GM20431 (cell line): ENCODE measurements around the gene PTPRK.
"Not testable (repeated sequence)": the region's sequence is repeated elsewhere in the genome, so short reads cannot be mapped to it uniquely, and the experiment has no call there.

ENCODE experiments used
- in situ Hi-C: fragments of 300-500 bp; cut with MseI, MboI; formaldehyde crosslinking; loops from one replicate; pipeline ENCODE4 v1.15.0; 2020; ENCODE audit warnings: low sequenced_read_pairs; ENCODE audit not compliant: unreplicated experiment

The PTPRK gene

GRCh38 chr6:128007658-128008057, 512.7 kb downstream of the PTPRK start:
- in situ Hi-C loops, result no loop called here

GRCh38 chr6:128005009-128005408, 515.4 kb downstream of the PTPRK start:
- in situ Hi-C loops, result no loop called here

GRCh38 chr6:128000363-128000762, 520.0 kb downstream of the PTPRK start:
- in situ Hi-C loops, result no loop called here

GRCh38 chr6:127998985-127999384, 521.4 kb downstream of the PTPRK start:
- in situ Hi-C loops, result no loop called here

GRCh38 chr6:127997496-127998164, 522.8 kb downstream of the PTPRK start:
- in situ Hi-C loops, result no loop called here

GRCh38 chr6:127996925-127997324, 523.5 kb downstream of the PTPRK start:
- in situ Hi-C loops, result no loop called here

- in situ Hi-C loops, result no loop called here
Measured at GRCh38 chr6:127992144-127992543, 528.3 kb downstream of the PTPRK start.

- in situ Hi-C loops, result no loop called here
Measured at GRCh38 chr6:127990074-127990473, 530.3 kb downstream of the PTPRK start.

- in situ Hi-C loops, result no loop called here
Measured at GRCh38 chr6:127980996-127981395, 539.4 kb downstream of the PTPRK start.

GRCh38 chr6:127978185-127978584, 542.2 kb downstream of the PTPRK start:
- in situ Hi-C loops, result not testable (repeated sequence)

- in situ Hi-C loops, result no loop called here
Measured at GRCh38 chr6:127976796-127977195, 543.6 kb downstream of the PTPRK start.

GRCh38 chr6:127976111-127976510, 544.3 kb downstream of the PTPRK start:
- in situ Hi-C loops, result no loop called here

GRCh38 chr6:127972815-127973214, 547.6 kb downstream of the PTPRK start:
- in situ Hi-C loops, result no loop called here

GRCh38 chr6:127971945-127972391, 548.4 kb downstream of the PTPRK start:
- in situ Hi-C loops, result no loop called here

GRCh38 chr6:127971386-127971785, 549.0 kb downstream of the PTPRK start:
- in situ Hi-C loops, result no loop called here

- in situ Hi-C loops, result no loop called here
Measured at GRCh38 chr6:127969701-127970100, 550.7 kb downstream of the PTPRK start.

- in situ Hi-C loops, result no loop called here
Measured at GRCh38 chr6:127968394-127968793, 552.0 kb downstream of the PTPRK start.

- in situ Hi-C loops, result no loop called here
Measured at GRCh38 chr6:127967708-127968107, 552.7 kb downstream of the PTPRK start.

GRCh38 chr6:127966616-127967015, 553.8 kb downstream of the PTPRK start:
- in situ Hi-C loops, result no loop called here

- in situ Hi-C loops, result no loop called here
Measured at GRCh38 chr6:127963495-127963894, 556.9 kb downstream of the PTPRK start.

- in situ Hi-C loops, result no loop called here
Measured at GRCh38 chr6:127959869-127960268, 560.5 kb downstream of the PTPRK start.

- in situ Hi-C loops, result no loop called here
Measured at GRCh38 chr6:127956956-127957355, 563.4 kb downstream of the PTPRK start.
